Islet of Langerhans (tissue), 1 donor: ENCODE measurements around the gene SHISA2.

Source experiments
- FAIRE-seq: peaks from one replicate; lab custom pipeline; 2011; peaks lifted over from hg19 to GRCh38; lab: Jason Lieb, UNC

Gene SHISA2

DNA sequence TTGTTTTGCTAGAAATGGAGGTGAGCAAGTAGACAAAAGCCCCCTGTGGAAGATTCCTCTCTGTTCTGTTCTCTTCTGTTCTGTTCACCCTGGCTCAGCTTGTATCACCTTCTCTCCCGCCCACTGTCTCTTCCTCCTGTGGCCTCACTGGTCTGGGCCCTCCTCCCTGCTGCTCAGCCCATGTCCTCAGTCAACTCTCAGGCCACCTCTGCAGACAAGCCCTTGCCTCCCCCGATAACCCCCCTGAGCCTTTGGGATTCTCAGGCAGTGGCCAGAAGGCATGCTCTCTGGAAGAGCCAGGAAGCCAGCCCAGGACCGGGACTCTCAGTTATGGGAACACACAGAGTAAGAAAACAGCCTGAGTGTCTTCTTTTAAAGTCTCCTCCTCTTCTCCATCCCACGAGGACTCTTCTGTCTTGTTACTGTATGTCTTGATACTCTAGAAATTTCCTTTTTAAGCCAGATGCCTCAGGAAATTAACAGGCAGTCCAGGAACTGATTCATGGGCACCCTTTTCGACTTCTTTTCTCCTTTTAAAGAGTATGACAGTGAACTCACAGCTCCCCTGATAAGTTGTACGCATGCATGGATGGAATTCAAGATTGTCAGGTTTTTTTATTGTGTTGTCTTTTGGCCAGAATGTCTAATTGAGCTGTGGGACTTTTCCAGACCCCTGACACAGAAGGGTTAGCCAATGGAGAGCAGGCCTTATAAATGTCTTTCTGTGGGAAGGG lies 33.7 kb downstream of the SHISA2 start:
- no peak for FAIRE-seq

GRCh38 chr13:26017196-26017921 lies 34.5 kb downstream of the SHISA2 start:
- FAIRE-seq, result no peak

DNA sequence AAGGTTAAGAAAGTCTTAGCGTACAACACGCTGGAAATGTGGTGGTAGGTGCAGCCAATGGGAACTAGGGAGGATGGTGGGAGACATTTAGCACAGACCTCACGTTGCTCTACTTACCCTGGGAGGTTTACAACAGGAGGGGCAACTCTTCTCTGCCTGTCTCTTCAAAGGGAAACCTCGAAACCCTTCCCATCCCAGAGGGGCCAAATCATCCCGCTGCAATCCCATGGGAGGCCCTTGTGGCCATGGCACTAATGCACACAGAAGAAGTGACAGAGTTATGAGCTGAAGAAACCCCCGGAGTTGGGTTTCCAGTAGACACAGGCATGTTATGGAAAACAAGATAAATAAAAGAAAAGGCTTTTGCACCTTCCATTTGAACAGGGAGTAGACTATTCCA lies 35.6 kb downstream of the SHISA2 start:
- FAIRE-seq, result no peak

DNA sequence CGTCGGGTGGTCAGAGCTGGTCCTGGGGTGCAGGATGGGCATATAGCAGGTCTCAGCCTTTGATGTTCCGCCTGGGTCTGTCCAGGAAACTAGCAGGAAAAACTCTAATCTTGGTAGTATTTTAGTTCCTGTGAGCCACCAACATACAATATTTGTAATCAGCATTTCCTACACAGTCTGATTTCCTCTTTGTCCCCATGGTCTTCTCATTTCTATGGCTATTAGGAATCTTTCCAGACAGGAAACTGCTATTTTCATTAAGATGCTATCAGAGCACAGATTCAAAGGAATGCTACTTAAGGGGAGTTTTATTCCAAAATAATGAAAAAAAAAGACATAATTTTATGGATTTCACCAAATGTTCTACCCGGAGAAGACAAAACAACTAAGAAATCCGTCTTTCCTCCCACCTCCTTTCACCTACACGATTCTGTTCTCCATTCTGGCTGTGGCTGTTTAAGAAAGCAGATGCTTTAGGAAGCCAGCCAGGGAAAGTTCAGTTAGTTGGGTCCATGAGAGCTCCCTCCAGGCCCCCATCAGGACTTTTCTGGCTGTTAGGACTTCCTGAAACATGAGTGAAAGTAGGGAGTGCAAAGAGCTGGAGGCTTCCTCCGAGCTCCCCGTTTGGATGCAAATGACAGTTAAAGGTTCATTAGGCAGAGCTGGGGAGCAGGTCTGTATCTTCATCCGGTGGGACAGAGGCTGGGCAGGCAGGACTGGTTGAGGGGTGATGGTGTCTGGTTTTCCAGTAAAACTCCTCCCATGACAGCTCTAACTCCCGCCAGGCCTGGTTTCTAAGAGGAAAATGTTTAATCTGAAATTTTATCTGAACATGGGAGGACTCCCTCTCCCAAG lies 36.3 kb downstream of the SHISA2 start:
- no peak for FAIRE-seq

- FAIRE-seq, result no peak
Measured at GRCh38 chr13:26012995-26013394, 38.8 kb downstream of the SHISA2 start.

- FAIRE-seq, result no peak
Measured at GRCh38 chr13:26011996-26012821, 39.6 kb downstream of the SHISA2 start.

- FAIRE-seq, result no peak
Measured at GRCh38 chr13:26011208-26011573, 40.6 kb downstream of the SHISA2 start.

DNA sequence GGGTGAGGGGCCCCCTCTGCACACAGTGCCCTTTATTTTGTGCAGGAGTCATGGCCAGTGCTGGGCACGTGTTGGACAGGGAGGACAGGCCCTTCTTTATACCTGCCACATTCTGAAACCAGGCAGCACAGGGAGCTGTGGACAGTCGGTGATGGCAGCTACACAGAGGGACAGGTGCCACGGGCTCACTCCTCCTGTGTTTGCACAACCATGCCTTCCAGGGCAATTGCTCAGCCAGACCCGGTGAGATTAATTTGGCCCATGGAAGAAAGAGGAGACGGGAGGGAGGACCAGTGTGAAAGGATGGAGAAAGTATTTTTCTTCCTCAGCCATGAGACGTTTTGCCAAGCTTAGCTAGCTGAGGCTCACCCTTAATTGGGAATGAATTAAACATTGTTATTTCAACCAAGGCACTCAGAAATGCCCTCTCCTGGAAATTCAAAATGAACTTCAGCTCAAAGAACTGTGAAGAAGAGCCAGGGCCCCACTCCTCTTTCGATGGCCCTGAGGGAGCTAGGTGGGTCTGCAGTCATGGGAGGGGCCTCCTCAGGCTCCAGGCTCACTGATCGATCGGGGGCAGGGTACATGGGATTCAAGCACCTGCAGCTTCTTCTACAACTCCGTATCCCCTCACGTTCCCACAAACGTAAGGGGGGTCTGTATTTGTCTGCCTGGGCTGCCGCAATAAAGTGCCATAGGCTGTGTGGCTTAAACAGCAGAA lies 41.2 kb downstream of the SHISA2 start:
- FAIRE-seq, result no peak

DNA sequence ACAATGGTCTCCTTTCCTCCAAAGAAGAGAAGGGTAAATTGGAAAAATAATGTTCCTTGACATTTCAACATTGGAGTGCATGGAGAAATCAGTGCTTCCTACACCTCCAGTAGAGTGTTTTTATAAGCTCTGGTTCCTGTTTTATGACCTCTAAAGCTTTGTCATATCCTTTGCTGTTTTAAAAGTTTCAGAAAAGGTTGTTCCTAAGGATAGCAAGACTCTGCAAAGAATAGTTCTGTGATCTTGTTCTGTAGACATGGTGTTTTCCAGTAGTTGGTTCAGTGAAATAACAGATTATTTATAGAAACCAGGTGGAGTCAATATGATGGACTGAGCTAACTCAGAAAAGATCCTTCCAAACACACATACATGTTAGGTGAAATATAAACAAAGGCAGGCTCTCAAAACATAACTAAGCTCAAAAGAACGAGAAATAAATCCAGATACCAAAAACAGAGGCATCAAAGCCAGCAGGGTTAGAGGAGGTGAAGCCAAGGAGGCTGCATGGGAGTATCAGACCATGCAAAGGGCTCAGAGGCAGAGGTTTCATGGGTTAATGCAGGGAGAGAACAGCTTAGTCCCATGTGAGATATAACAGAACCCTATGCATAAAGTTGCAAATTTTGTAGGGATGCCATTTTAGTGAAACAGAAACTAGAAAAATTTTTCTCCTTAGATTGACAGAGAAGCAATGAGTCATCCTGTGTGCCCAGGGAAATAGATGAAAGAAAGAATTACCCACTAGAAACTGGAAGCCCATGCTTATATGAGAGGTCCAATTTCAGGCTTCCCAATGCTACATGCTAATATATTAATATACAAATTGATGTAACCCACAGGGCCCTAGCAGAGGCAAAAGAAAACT lies 44.3 kb downstream of the SHISA2 start:
- FAIRE-seq, result no peak
